Measurements from ENCODE around the gene PRLR. TPM values are rescaled to one million over a fixed set of nuclear protein-coding genes. Genes with fewer than 3 reads are reported as not detected.

The PRLR gene
- total RNA-seq, 2 donors from 2014 or later: 4.1 to 6.5 TPM

DNA sequence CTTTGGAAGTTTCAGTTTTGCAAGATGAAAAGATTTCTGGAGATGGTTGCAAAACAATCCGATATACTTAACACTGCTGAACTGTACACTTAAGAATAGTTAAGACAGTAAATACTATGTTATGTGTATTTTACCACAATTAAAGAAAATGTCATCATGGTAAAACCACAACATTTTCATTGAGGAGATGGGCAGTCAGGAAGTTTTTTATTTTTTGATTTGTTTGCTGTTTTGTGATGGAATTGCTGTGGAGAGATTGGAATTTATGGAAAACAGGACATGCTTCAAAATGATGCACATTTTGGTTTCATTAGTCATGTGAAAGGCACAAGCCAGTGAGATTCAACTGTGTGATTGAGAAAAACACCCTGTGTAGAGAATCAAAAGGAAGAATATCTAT lies 92.1 kb downstream of the PRLR start:
- no peak for DNase-seq
- no peaks in the 10 kb centered on the region for H3K9me3 ChIP-seq (ENCODE audit: control insufficient read depth, low read length)
- no peak overlapping the region for H3K27ac ChIP-seq (ENCODE audit: low read depth, low read length)
- H3K36me3 ChIP-seq (ENCODE audit: control insufficient read depth, insufficient read depth, low read length): no peaks in the 10 kb centered on the region
- Mint-ChIP-seq H3K27ac (no peak overlapping the region), H3K4me1 (peaks cover 4% of the 10 kb centered on the region), H3K9me3 (no peaks in the 10 kb centered on the region), H3K4me3 (no peak overlapping the region), H3K27me3 (ENCODE audit: insufficient read depth) (peaks cover 2% of the 10 kb centered on the region), H3K36me3 (ENCODE audit: low read depth) (no peaks in the 10 kb centered on the region)
- H3K4me3 ChIP-seq (ENCODE audit: low read length): no peak overlapping the region
- H3K27me3 ChIP-seq (ENCODE audit: control insufficient read depth, insufficient read depth, low read length, poor library complexity, severe bottlenecking): no peaks in the 10 kb centered on the region
- no peak overlapping the region for H3K9ac ChIP-seq (ENCODE audit: extremely low read depth, low read length, poor library complexity, severe bottlenecking)
- TF ChIP-seq, protein P1, sequence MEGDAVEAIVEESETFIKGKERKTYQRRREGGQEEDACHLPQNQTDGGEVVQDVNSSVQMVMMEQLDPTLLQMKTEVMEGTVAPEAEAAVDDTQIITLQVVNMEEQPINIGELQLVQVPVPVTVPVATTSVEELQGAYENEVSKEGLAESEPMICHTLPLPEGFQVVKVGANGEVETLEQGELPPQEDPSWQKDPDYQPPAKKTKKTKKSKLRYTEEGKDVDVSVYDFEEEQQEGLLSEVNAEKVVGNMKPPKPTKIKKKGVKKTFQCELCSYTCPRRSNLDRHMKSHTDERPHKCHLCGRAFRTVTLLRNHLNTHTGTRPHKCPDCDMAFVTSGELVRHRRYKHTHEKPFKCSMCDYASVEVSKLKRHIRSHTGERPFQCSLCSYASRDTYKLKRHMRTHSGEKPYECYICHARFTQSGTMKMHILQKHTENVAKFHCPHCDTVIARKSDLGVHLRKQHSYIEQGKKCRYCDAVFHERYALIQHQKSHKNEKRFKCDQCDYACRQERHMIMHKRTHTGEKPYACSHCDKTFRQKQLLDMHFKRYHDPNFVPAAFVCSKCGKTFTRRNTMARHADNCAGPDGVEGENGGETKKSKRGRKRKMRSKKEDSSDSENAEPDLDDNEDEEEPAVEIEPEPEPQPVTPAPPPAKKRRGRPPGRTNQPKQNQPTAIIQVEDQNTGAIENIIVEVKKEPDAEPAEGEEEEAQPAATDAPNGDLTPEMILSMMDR (conservative IDR thresholded peaks at IDR 0.05): no peak
- no peaks in the 10 kb centered on the region for H3K4me1 ChIP-seq (ENCODE audit: control insufficient read depth, insufficient read depth, low read length)
- 100% methylated on average over 1 of the region's 1 CpG; no CpG with 5 or more reads in 1 of the 2 experiments for WGBS, 2 experiments (ENCODE audit: insufficient coverage in 1 of 2, insufficient read length in 1 of 2)

DNA sequence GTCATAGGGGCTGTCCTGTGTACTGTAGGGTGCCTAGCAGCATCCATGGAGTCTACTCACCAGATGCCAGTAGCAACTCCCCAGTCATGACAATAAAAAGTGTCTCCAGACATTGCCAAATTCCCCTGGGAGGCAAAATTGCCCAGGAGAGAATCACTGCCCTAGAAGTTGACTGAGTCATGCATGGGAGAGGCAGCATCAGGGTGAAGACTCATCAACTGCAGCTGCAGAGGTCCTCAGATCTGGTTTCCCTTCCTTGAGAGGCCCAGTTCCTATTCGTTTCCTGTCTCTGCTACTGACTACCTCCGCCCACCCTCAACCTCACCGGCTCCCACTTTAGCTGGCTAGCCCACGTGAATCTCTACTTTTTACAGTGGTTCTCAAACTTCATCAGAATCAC lies 93.9 kb downstream of the PRLR start:
- H3K27me3 ChIP-seq (ENCODE audit: control insufficient read depth, insufficient read depth, low read length, poor library complexity, severe bottlenecking): no peaks in the 10 kb centered on the region
- peaks cover 1% of the 10 kb centered on the region for H3K9me3 Mint-ChIP-seq
- H3K36me3 ChIP-seq (ENCODE audit: control insufficient read depth, insufficient read depth, low read length): no peaks in the 10 kb centered on the region
- DNase-seq: no peak
- TF ChIP-seq, protein P1 (conservative IDR thresholded peaks at IDR 0.05): no peak
- H3K4me1 ChIP-seq (ENCODE audit: control insufficient read depth, insufficient read depth, low read length): no peaks in the 10 kb centered on the region
- no peak overlapping the region for H3K9ac ChIP-seq (ENCODE audit: extremely low read depth, low read length, poor library complexity, severe bottlenecking)
- H3K9me3 ChIP-seq (ENCODE audit: control insufficient read depth, low read length): no peaks in the 10 kb centered on the region
- no peak overlapping the region for H3K27ac ChIP-seq (ENCODE audit: low read depth, low read length)
- peaks cover 3% of the 10 kb centered on the region for H3K4me1 Mint-ChIP-seq
- H3K4me3 ChIP-seq (ENCODE audit: low read length): no peak overlapping the region
- H3K27ac Mint-ChIP-seq: no peak overlapping the region
- no peaks in the 10 kb centered on the region for H3K36me3 Mint-ChIP-seq (ENCODE audit: low read depth)
- 91 to 96% methylated on average over 4 of the region's 4 CpGs for WGBS, 2 experiments (ENCODE audit: insufficient coverage in 1 of 2, insufficient read length in 1 of 2)
- H3K27me3 Mint-ChIP-seq (ENCODE audit: insufficient read depth): no peaks in the 10 kb centered on the region
- H3K4me3 Mint-ChIP-seq: no peak overlapping the region

DNA sequence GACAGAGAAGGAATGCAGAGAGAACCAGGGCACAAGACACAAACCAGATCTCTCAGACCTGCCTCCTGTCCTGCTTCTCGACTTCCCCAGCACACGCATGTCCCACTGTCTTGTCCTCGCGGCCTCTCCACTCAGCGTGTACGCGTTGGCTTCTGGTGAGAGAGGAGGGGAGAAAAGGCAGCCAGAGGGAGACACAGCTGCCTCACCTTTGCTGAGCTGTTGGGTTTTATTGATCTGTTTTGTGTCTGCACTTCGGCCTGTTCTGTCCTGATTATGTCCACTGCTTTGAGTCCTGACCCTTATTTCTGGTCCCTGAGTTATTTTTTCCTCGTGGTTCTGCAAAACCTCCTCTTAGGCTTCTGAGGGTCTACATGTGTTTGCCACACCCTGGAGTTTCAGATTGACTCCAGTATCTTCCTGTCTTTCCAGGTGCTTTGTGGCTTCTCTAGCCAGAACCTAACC lies 95.0 kb downstream of the PRLR start:
- Histone ChIP-seq H3K4me1 (ENCODE audit: control insufficient read depth, insufficient read depth, low read length) (no peaks in the 10 kb centered on the region), H3K27me3 (ENCODE audit: control insufficient read depth, insufficient read depth, low read length, poor library complexity, severe bottlenecking) (no peaks in the 10 kb centered on the region), H3K36me3 (ENCODE audit: control insufficient read depth, insufficient read depth, low read length) (no peaks in the 10 kb centered on the region), H3K9me3 (ENCODE audit: control insufficient read depth, low read length) (no peaks in the 10 kb centered on the region), H3K9ac (ENCODE audit: extremely low read depth, low read length, poor library complexity, severe bottlenecking) (no peak overlapping the region), H3K4me3 (ENCODE audit: low read length) (no peak overlapping the region), H3K27ac (ENCODE audit: low read depth, low read length) (no peak overlapping the region)
- Mint-ChIP-seq H3K36me3 (ENCODE audit: low read depth) (no peaks in the 10 kb centered on the region), H3K9me3 (peaks cover 1% of the 10 kb centered on the region), H3K4me1 (peaks cover 3% of the 10 kb centered on the region), H3K4me3 (no peak overlapping the region), H3K27me3 (ENCODE audit: insufficient read depth) (no peaks in the 10 kb centered on the region), H3K27ac (no peak overlapping the region)
- no peak for DNase-seq
- TF ChIP-seq, protein P1 (conservative IDR thresholded peaks at IDR 0.05): no peak
- WGBS, 2 experiments (ENCODE audit: insufficient coverage in 1 of 2, insufficient read length in 1 of 2): 96 to 98% methylated on average over 8 to 9 of the region's 9 CpGs

All from endodermal cell (in vitro differentiated cells).